ENCODE results near the gene ZBTB16. TPM values are rescaled to one million over a fixed set of nuclear protein-coding genes. Genes with fewer than 3 reads are reported as not detected.

Gene ZBTB16
- total RNA-seq, 2 experiments from 2014 or later: 19.1 to 20.6 TPM

- Mint-ChIP-seq H3K27me3 (no peaks in the 10 kb centered on the region), H3K9me3 (no peaks in the 10 kb centered on the region), H3K27ac (peak overlapping the region; percentile 63), H3K4me3 (no peak overlapping the region), H3K36me3 (ENCODE audit: low read depth) (no peaks in the 10 kb centered on the region), H3K4me1 (ENCODE audit: low read depth) (peaks cover 98% of the 10 kb centered on the region)
- ATAC-seq (ENCODE audit: poor library complexity): no peak
- no peak overlapping the region for H3K4me3 ChIP-seq (ENCODE audit: low read length)
- H3K27me3 ChIP-seq (ENCODE audit: control insufficient read depth in 1 of 2, insufficient read depth in 2 of 2, low read length in 2 of 2): no peaks in the 10 kb centered on the region
- TF ChIP-seq CTCF (IDR thresholded peaks at IDR 0.05): no peak
- intact Hi-C loops (cut with DNase I, micrococcal nuclease): loop anchor here (5.0 to 10.0 kb wide), 5 partner anchors 34 to 288 kb away; partner anchors contain the start of genes C11orf71 (in 1 of the 2), RBM7 (in 1 of the 2) and USP28 (in 1 of the 2)
- H3K36me3 ChIP-seq (ENCODE audit: insufficient read depth, low read length): no peaks in the 10 kb centered on the region
- ChIA-PET POLR2A (interaction anchor here (1.0 to 6.3 kb wide), 2 partner anchors 9 to 20 kb away, joined by 3 to 49 read pairs; no protein-coding TSS in a partner anchor), CTCF (no interaction called here)
- H3K4me1 ChIP-seq (ENCODE audit: insufficient read depth, low read length): peaks cover 89% of the 10 kb centered on the region
- H3K9me3 ChIP-seq (ENCODE audit: control insufficient read depth in 1 of 2, insufficient read depth in 1 of 2, low read length in 2 of 2): no peaks in the 10 kb centered on the region
- H3K27ac ChIP-seq (ENCODE audit: low read depth in 1 of 2, low read length in 2 of 2): no peak overlapping the region
- no peak for DNase-seq
Measured at GRCh38 chr11:114163229-114163631, 103.7 kb downstream of the ZBTB16 start.

GRCh38 chr11:114163830-114164401 is 104.4 kb downstream of the ZBTB16 start:
- Histone ChIP-seq H3K36me3 (ENCODE audit: insufficient read depth, low read length) (no peaks in the 10 kb centered on the region), H3K4me3 (ENCODE audit: low read length) (no peak overlapping the region), H3K4me1 (ENCODE audit: insufficient read depth, low read length) (peaks cover 89% of the 10 kb centered on the region), H3K9me3 (ENCODE audit: control insufficient read depth in 1 of 2, insufficient read depth in 1 of 2, low read length in 2 of 2) (no peaks in the 10 kb centered on the region), H3K27ac (ENCODE audit: low read depth in 1 of 2, low read length in 2 of 2) (no peak overlapping the region), H3K27me3 (ENCODE audit: control insufficient read depth in 1 of 2, insufficient read depth in 2 of 2, low read length in 2 of 2) (no peaks in the 10 kb centered on the region)
- no peaks in the 10 kb centered on the region for H3K27me3 Mint-ChIP-seq
- peak overlapping the region; percentile 63 for H3K27ac Mint-ChIP-seq
- no peak overlapping the region for H3K4me3 Mint-ChIP-seq
- no peak for DNase-seq
- H3K9me3 Mint-ChIP-seq: no peaks in the 10 kb centered on the region
- intact Hi-C loops (cut with DNase I, micrococcal nuclease): loop anchor here (2.0 to 10.0 kb wide), 6 partner anchors 23 to 289 kb away; partner anchors contain the start of genes C11orf71 (in 1 of the 2), RBM7 (in 1 of the 2) and USP28 (in 1 of the 2)
- H3K36me3 Mint-ChIP-seq (ENCODE audit: low read depth): no peaks in the 10 kb centered on the region
- POLR2A ChIA-PET: interaction anchor here (6.3 kb wide), 1 partner anchor 19 kb away, joined by 49 read pairs; no protein-coding TSS in a partner anchor
- CTCF ChIA-PET: no interaction called here
- ATAC-seq (ENCODE audit: poor library complexity): no peak
- no peak for TF ChIP-seq CTCF (IDR thresholded peaks at IDR 0.05)
- H3K4me1 Mint-ChIP-seq (ENCODE audit: low read depth): peaks cover 98% of the 10 kb centered on the region

- Histone ChIP-seq H3K9me3 (ENCODE audit: control insufficient read depth in 1 of 2, insufficient read depth in 1 of 2, low read length in 2 of 2) (no peaks in the 10 kb centered on the region), H3K4me1 (ENCODE audit: insufficient read depth, low read length) (peaks cover 89% of the 10 kb centered on the region), H3K4me3 (ENCODE audit: low read length) (no peak overlapping the region), H3K27me3 (ENCODE audit: control insufficient read depth in 1 of 2, insufficient read depth in 2 of 2, low read length in 2 of 2) (no peaks in the 10 kb centered on the region), H3K27ac (ENCODE audit: low read depth in 1 of 2, low read length in 2 of 2) (no peak overlapping the region), H3K36me3 (ENCODE audit: insufficient read depth, low read length) (no peaks in the 10 kb centered on the region)
- H3K9me3 Mint-ChIP-seq: no peaks in the 10 kb centered on the region
- no peaks in the 10 kb centered on the region for H3K27me3 Mint-ChIP-seq
- ChIA-PET CTCF (no interaction called here), POLR2A (interaction anchor here (1.5 kb wide), 1 partner anchor 94 kb away, joined by 3 read pairs; no protein-coding TSS in a partner anchor)
- ATAC-seq (ENCODE audit: poor library complexity) (no peak), DNase-seq (no peak)
- peak overlapping the region; percentile 63 for H3K27ac Mint-ChIP-seq
- no peak for TF ChIP-seq CTCF (IDR thresholded peaks at IDR 0.05)
- peaks cover 98% of the 10 kb centered on the region for H3K4me1 Mint-ChIP-seq (ENCODE audit: low read depth)
- peak overlapping the region; percentile 2 for H3K4me3 Mint-ChIP-seq
- intact Hi-C loops (cut with DNase I, micrococcal nuclease): loop anchor here (2.0 to 10.0 kb wide), 6 partner anchors 22 to 290 kb away; partner anchors contain the start of genes C11orf71 (in 1 of the 2), RBM7 (in 1 of the 2) and USP28 (in 1 of the 2)
- no peaks in the 10 kb centered on the region for H3K36me3 Mint-ChIP-seq (ENCODE audit: low read depth)
Measured at GRCh38 chr11:114164546-114164945, 105.0 kb downstream of the ZBTB16 start.
